ENCODE measurements around the gene OR10P1.
"Not testable (repeated sequence)": the region's sequence is repeated elsewhere in the genome, so short reads cannot be mapped to it uniquely, and the experiment has no call there.

OR10P1 gene

DNA sequence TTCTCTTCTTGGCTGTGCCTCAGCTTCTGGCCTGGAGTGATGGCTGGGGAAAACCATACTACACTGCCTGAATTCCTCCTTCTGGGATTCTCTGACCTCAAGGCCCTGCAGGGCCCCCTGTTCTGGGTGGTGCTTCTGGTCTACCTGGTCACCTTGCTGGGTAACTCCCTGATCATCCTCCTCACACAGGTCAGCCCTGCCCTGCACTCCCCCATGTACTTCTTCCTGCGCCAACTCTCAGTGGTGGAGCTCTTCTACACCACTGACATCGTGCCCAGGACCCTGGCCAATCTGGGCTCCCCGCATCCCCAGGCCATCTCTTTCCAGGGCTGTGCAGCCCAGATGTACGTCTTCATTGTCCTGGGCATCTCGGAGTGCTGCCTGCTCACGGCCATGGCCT is at the start of gene OR10P1:
OR10P1 (plus strand) TSS at position 40 of the 400 bp plus-strand sequence; CDS start at position 40, 0 bp downstream.
- peak; percentile 38 for DNase-seq

GRCh38 chr12:55590152-55590551 is 46.5 kb upstream of the OR10P1 start:
- not testable (repeated sequence) for DNase-seq

- no peak for DNase-seq
These were observed 28.7 kb upstream of the OR10P1 start for GRCh38 chr12:55607821-55608594.

DNA sequence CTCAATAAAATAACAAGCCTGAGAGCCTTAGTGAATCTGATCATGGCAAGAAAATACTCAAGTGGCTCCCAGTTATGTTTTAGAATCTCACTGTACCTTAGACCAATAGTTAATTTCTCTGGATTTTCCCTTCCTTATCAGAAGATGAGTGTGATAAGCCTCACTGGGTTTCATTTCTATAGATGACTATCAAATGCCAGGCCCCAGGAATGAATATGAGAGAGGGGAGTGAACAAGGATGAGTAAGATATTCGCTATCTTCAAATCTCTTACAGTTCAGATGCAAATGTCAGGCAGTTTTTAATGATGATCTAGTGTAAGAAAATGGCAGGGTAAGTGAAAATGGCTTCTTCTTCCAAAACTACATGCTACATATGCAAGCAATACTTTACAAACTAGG is 26.1 kb upstream of the OR10P1 start:
- no peak for DNase-seq

DNA sequence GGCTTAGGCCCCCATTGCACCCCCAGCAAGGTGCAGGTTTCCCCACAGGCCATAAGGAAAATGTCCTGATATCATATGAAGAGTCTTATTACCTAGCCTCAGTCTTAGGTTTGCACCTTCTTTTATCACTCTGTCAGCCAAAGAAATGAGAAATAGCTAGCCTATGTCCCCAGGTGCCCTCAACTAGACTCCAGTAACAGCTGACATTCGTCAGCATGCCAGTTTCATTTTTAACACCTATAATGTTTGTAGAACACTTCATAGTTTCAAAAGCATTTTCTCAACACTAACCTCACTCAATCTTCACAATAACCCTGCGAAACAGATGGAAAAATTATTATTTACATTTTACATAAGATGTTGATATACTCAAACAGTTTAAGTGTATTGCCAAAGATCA is 24.0 kb upstream of the OR10P1 start:
- no peak for DNase-seq

- no peak for DNase-seq
These were observed 21.9 kb upstream of the OR10P1 start for GRCh38 chr12:55614764-55615163.

GRCh38 chr12:55619354-55620138 is 17.1 kb upstream of the OR10P1 start:
- no peak for DNase-seq

DNA sequence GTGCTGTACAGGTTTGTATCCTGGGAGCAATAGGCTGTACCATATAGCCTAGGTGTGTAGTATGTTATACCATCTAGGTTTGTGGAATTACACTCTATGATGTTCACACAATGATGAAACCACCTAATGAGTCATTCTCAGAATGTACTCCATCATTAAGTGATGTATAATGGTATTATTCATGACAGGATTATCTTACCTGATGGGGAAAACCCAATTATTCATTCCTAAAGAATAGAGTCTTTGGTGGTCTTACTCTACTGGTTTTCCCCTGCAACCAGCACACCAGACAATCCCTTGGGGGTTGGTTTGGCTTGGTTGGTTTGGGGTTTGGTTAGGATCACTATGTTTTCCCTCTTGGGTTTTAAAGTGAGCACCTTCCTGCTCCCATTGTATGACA is 12.6 kb upstream of the OR10P1 start:
- DNase-seq = no peak

DNA sequence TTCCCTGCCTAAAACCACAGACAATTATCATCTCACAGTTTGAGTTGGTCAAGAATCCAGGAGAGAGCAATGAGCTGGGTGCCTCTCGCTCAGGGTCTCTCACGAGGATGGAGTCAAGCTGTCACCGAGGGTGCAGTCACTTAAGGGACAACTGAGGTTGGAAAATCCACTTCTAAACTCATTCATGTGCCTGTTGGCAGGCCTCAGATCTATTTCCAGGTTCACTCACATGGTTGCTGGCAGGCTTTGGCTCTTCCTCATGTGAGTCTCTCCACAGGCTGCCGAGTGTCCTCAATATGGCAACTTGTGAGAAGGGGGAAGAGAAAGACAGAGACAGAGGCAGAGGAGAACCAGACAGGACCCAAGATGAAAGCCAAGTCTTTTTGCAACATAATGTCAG is 10.5 kb upstream of the OR10P1 start:
- no peak for DNase-seq

GRCh38 chr12:55629058-55629841 is 7.4 kb upstream of the OR10P1 start:
- DNase-seq = no peak

DNA sequence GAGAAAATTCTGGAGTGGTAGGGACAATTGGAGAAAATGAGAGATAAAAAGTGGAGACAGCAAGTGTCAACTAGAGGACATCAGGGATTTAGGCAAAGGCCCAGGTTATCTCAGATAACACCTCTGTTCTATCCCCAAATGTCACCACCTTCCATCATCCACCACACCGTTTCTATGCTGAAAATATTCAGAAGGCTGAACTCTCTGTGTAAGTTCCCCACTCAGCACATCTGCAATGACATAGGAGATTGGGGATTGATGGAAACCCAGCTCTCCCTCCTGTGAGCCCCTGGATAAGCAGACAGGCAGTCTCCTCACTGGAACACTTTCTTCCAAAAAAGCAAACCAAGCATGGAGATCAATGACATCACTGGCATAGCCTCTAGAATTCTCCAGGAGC is 5.6 kb upstream of the OR10P1 start:
- no peak for DNase-seq

DNA sequence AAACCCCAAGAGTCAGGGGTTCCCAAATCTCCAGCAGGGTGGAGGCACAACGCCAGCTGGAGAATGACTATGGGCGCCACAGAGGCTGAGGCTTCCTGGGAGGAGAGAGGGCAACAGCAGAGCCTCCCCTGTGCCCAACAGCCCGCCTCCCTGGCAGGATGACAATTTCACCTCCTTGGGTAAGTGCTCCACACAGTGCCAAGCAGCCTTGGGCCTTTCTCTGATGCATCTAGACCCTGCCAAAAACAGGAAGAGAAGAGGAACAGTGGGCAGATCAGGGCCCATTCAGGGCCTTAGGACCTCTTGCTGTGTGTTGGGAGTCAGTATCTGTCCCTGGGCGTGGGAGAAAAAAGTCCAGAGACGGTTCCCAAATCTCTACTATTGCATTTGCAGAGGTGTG is 5.0 kb upstream of the OR10P1 start:
- DNase-seq = no peak

DNA sequence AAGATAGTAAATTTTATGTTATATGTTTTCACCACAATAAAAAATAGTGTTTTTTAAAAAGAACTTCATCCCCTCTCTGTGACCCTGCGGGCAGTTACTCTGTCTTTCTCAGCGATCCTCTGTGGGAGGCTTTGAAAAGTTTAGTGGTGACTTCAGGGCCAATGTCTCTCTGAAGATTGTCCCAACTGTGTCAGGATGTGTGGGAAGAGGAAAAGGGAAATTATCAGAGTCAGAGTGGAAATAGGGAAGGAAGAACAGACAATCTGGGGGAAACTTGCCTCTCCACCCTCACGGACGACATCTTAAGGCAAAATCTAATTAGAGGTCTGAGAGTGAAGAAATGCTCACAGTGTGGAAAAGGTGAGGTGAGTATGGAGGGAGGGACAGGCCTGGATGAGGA is 3.5 kb upstream of the OR10P1 start:
- no peak for DNase-seq

GRCh38 chr12:55636116-55636655 is 506 bp upstream of the OR10P1 start:
- DNase-seq = peak; percentile 33

GRCh38 chr12:55637467-55637866 is 775 bp downstream of the OR10P1 start:
- DNase-seq = peak; percentile 56

- no peak for DNase-seq
These were observed 4.9 kb downstream of the OR10P1 start for GRCh38 chr12:55641595-55641994.

GRCh38 chr12:55642267-55642666 is 5.6 kb downstream of the OR10P1 start:
- DNase-seq = no peak

DNA sequence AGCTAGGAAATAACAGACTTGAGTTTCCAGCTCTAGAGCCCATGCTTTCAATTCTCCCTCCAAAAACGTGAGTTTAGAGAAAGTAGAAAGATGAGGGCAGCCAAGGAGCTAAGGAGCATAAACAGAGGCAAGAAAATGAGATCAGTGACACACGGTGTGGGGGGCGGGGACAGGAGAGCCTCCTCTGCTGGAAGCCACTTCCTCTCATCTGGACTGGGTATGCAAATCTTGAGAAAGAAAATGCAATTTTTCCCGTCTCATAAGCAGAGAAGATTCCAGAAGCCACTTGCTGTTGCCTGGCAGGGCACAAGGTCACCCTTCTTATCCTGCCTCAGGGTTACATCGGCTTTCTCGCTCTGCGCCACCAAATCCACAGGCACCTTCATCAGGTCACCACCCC is 6.0 kb downstream of the OR10P1 start:
- DNase-seq = no peak

DNA sequence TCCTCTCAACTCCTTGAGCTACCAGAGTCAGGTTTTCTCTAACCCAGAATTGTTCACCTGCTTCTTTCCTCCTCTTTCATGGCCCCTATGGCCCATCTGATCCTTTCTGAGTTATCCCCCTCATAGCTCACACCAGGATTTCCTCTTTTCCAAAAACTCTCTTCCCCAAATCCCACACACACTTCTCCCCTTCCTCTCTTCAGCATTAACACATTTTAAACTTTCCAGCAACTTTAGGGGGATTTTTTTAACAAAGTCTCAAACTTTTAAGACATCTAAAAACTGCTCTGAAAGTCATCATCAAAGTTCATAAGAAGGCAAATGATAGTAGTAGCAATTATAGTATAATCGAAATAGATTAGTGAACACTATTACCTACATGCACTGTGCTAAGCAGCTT is 7.9 kb downstream of the OR10P1 start:
- no peak for DNase-seq

- DNase-seq = no peak
These were observed 10.3 kb downstream of the OR10P1 start for GRCh38 chr12:55647027-55647426.

GRCh38 chr12:55650620-55651298 is 14.1 kb downstream of the OR10P1 start:
- not testable (repeated sequence) for DNase-seq

- DNase-seq = no peak
These were observed 14.6 kb downstream of the OR10P1 start for GRCh38 chr12:55651299-55651683.

GRCh38 chr12:55652352-55652751 is 15.7 kb downstream of the OR10P1 start:
- no peak for DNase-seq

Measured in activated CD8-positive, alpha-beta memory T cell treated with anti-CD3 and anti-CD28 coated beads for 24 hours (primary cell).